ENCODE results near the gene SHF.
"Not testable (repeated sequence)": the region's sequence is repeated elsewhere in the genome, so short reads cannot be mapped to it uniquely, and the experiment has no call there.

SHF gene

GRCh38 chr15:45143946-45144345 lies 43.8 kb downstream of the SHF start:
- no peak for DNase-seq

GRCh38 chr15:45143056-45143455 lies 44.7 kb downstream of the SHF start:
- DNase-seq, result no peak

GRCh38 chr15:45141386-45141785 lies 46.4 kb downstream of the SHF start:
- DNase-seq, result no peak

GRCh38 chr15:45140557-45141250 lies 47.1 kb downstream of the SHF start:
- DNase-seq, result no peak

GRCh38 chr15:45139770-45140169 lies 48.0 kb downstream of the SHF start:
- no peak for DNase-seq

GRCh38 chr15:45138814-45139765 lies 48.7 kb downstream of the SHF start:
- DNase-seq, result no peak

- DNase-seq, result no peak
These were observed 50.1 kb downstream of the SHF start for GRCh38 chr15:45137703-45138102.

GRCh38 chr15:45136378-45136764 lies 51.4 kb downstream of the SHF start:
- DNase-seq, result no peak

- not testable (repeated sequence) for DNase-seq
These were observed 51.9 kb downstream of the SHF start for GRCh38 chr15:45135705-45136377.

- no peak for DNase-seq
These were observed 52.8 kb downstream of the SHF start for GRCh38 chr15:45134682-45135604.

GRCh38 chr15:45134046-45134445 lies 53.7 kb downstream of the SHF start:
- DNase-seq, result no peak

GRCh38 chr15:45133561-45133920 lies 54.2 kb downstream of the SHF start:
- no peak for DNase-seq

- no peak for DNase-seq
These were observed 54.8 kb downstream of the SHF start for GRCh38 chr15:45132844-45133560.

GRCh38 chr15:45131510-45131909 lies 56.3 kb downstream of the SHF start:
- no peak for DNase-seq

- DNase-seq, result no peak
These were observed 57.3 kb downstream of the SHF start for GRCh38 chr15:45130291-45131000.

GRCh38 chr15:45129651-45130129 lies 58.1 kb downstream of the SHF start, which contains the start of the genes DUOX1 and DUOXA1:
DUOX1 (plus strand) TSS chr15:45129994; CDS start chr15:45131967, 1,973 bp downstream.
DUOXA1 (minus strand) TSS chr15:45129879; CDS start chr15:45123014, 6,865 bp downstream.
- DNase-seq, result no peak

- no peak for DNase-seq
These were observed 58.7 kb downstream of the SHF start for GRCh38 chr15:45128971-45129639.

- peak; percentile 14 for DNase-seq
These were observed 61.1 kb downstream of the SHF start for GRCh38 chr15:45126535-45127158.

- no peak for DNase-seq
These were observed 64.4 kb downstream of the SHF start for GRCh38 chr15:45123397-45123796.

- DNase-seq, result no peak
These were observed 65.0 kb downstream of the SHF start for GRCh38 chr15:45122719-45123118.

Measured in NCI-H146 (cell line).